ENCODE data around the gene FBXL7. TPM values are rescaled to one million over a fixed set of nuclear protein-coding genes. Genes with fewer than 3 reads are reported as not detected.

FBXL7 gene
- total and polyA plus RNA-seq, 7 experiments from 2014 or later, result not detected

DNA sequence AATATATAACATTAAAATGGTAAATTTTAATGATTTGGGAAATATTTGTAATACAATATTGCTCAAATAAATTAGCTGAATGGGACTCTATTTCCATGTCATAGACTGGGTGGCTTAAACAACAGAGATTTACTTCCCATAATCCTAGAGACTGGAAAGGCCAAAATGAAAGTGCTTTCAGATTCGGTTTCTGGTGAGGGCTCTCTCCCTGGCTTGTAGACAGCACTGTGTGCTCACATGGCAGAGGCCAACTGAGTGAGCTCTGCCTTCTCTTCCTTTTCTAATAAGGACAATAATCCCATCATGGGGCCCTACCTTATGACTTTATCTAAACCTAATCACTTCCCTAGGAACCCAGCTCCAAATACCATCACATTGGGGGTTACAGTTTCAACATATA lies 483.4 kb downstream of the FBXL7 start:
- Mint-ChIP-seq H3K4me3 (no peak overlapping the region), H3K4me1 (no peaks in the 10 kb centered on the region), H3K36me3 (no peaks in the 10 kb centered on the region), H3K9me3 (peaks cover 0 to 10% (median 3%) of the 10 kb centered on the region in 11 donors), H3K27me3 (no peaks in the 10 kb centered on the region), H3K27ac (no peak overlapping the region)
- H3K27ac ChIP-seq (ENCODE audit: low read depth, low read length), result no peak overlapping the region
- ATAC-seq, result no peak
- H3K4me1 ChIP-seq (ENCODE audit: control insufficient read depth in 2 of 2, insufficient read depth in 2 of 2, low read length in 2 of 2), result no peaks in the 10 kb centered on the region
- H3K4me3 ChIP-seq (ENCODE audit: low read length), result no peak overlapping the region
- H3K27me3 ChIP-seq (ENCODE audit: control insufficient read depth in 2 of 2, insufficient read depth in 2 of 2, low read length in 2 of 2), result no peaks in the 10 kb centered on the region
- ChIA-PET POLR2A (no interaction called here), CTCF (no interaction called here)
- intact Hi-C loops (cut with micrococcal nuclease), result no loop called here
- H3K36me3 ChIP-seq (ENCODE audit: control insufficient read depth in 2 of 3, insufficient read depth in 3 of 3, low read length in 3 of 3), result no peaks in the 10 kb centered on the region
- no peaks in the 10 kb centered on the region for H3K9me3 ChIP-seq (ENCODE audit: control insufficient read depth in 2 of 3, low read length in 3 of 3)
- DNase-seq, result no peak

Small RNA genes within 50 kb of the gene (microRNA-seq; reads per million reads assigned to microRNA genes)
- gene MIR887 (ENCODE audit: borderline microRNAs expressed), result not detected

Measured in naive thymus-derived CD4-positive, alpha-beta T cell (primary cell).